Measurements from ENCODE around the gene SLC30A10. TPM values are rescaled to one million over a fixed set of nuclear protein-coding genes. Genes with fewer than 3 reads are reported as not detected.

The SLC30A10 gene
- polyA plus RNA-seq, 1 donor from 2014 or later: 5.3 TPM

- Histone ChIP-seq H3K79me2 (replicated peaks; ENCODE audit: insufficient read depth, low read length) (no peaks in the 10 kb centered on the region), H3K27ac (ENCODE audit: low read length) (no peak overlapping the region), H3F3A (ENCODE audit: insufficient read depth, low read length, poor library complexity, severe bottlenecking) (no peaks in the 10 kb centered on the region), H2AFZ (ENCODE audit: low read depth, low read length) (no peak overlapping the region), H3K4me3 (ENCODE audit: low read length) (no peak overlapping the region), H3K9ac (ENCODE audit: low read length) (no peak overlapping the region), H3K4me2 (ENCODE audit: low read length) (no peak overlapping the region), H3K9me3 (ENCODE audit: low read length) (no peaks in the 10 kb centered on the region), H3K27me3 (ENCODE audit: insufficient read depth, low read depth, low read length) (no peaks in the 10 kb centered on the region), H3K36me3 (ENCODE audit: insufficient read depth, low read length) (no peaks in the 10 kb centered on the region), H3K9me2 (ENCODE audit: insufficient read depth, low read length) (no peaks in the 10 kb centered on the region), H4K20me1 (ENCODE audit: insufficient read depth) (no peaks in the 10 kb centered on the region)
- TF ChIP-seq EP300 (conservative IDR thresholded peaks at IDR 0.05; ENCODE audit: poor library complexity, severe bottlenecking): no peak
Observed at GRCh38 chr1:219941179-219942118, 13.1 kb upstream of the SLC30A10 start.

GRCh38 chr1:219940707-219941106 lies 12.3 kb upstream of the SLC30A10 start:
- no peak overlapping the region for H3K9ac ChIP-seq (ENCODE audit: low read length)
- H3F3A ChIP-seq (ENCODE audit: insufficient read depth, low read length, poor library complexity, severe bottlenecking): no peaks in the 10 kb centered on the region
- no peaks in the 10 kb centered on the region for H3K36me3 ChIP-seq (ENCODE audit: insufficient read depth, low read length)
- no peaks in the 10 kb centered on the region for H4K20me1 ChIP-seq (ENCODE audit: insufficient read depth)
- H3K27ac ChIP-seq (ENCODE audit: low read length): no peak overlapping the region
- H3K4me3 ChIP-seq (ENCODE audit: low read length): no peak overlapping the region
- no peak overlapping the region for H3K4me2 ChIP-seq (ENCODE audit: low read length)
- TF ChIP-seq TAF1 (IDR thresholded peaks at IDR 0.05; ENCODE audit: low read depth) (no peak), SMC3 (conservative IDR thresholded peaks at IDR 0.05; ENCODE audit: poor library complexity) (no peak), EP300 (conservative IDR thresholded peaks at IDR 0.05; ENCODE audit: poor library complexity, severe bottlenecking) (no peak), CTCF (IDR thresholded peaks at IDR 0.05; ENCODE audit: poor library complexity, severe bottlenecking) (no peak), EZH2 (IDR thresholded peaks at IDR 0.05; ENCODE audit: borderline replicate concordance, insufficient read depth, low read length, poor library complexity, severe bottlenecking) (no peak), RAD21 (conservative IDR thresholded peaks at IDR 0.05) (no peak), POLR2AphosphoS5 (IDR thresholded peaks at IDR 0.05) (no peak), MXI1 (conservative IDR thresholded peaks at IDR 0.05; ENCODE audit: poor library complexity, severe bottlenecking) (no peak), REST (IDR thresholded peaks at IDR 0.05; ENCODE audit: borderline replicate concordance) (no peak)
- no peaks in the 10 kb centered on the region for H3K79me2 ChIP-seq (replicated peaks; ENCODE audit: insufficient read depth, low read length)
- no peaks in the 10 kb centered on the region for H3K27me3 ChIP-seq (ENCODE audit: insufficient read depth, low read depth, low read length)
- H3K9me2 ChIP-seq (ENCODE audit: insufficient read depth, low read length): no peaks in the 10 kb centered on the region
- H2AFZ ChIP-seq (ENCODE audit: low read depth, low read length): no peak overlapping the region
- no peaks in the 10 kb centered on the region for H3K9me3 ChIP-seq (ENCODE audit: low read length)

Data from neural cell (in vitro differentiated cells).